GM19023 (cell line): ENCODE data around the gene NPIPA3.
"Not testable (repeated sequence)": the region's sequence is repeated elsewhere in the genome, so short reads cannot be mapped to it uniquely, and the experiment has no call there.

ENCODE experiments used
- ATAC-seq: cut with Tn5 transposase; IDR thresholded peaks from one replicate; pipeline ENCODE4 v1.9.1; 2021; ENCODE audit warnings: mild to moderate bottlenecking, moderate library complexity; ENCODE audit not compliant: unreplicated experiment

The NPIPA3 gene

GRCh38 chr16:14742273-14743128 lies 39.3 kb downstream of the NPIPA3 start, which contains the start of gene NPIPA2:
NPIPA2 (plus strand) TSS chr16:14742533; CDS start chr16:14748066, 5,533 bp downstream.
- peak; percentile 98 for ATAC-seq

GRCh38 chr16:14773654-14774053 lies 70.4 kb downstream of the NPIPA3 start:
- ATAC-seq = not testable (repeated sequence)

GRCh38 chr16:14775624-14776023 lies 72.4 kb downstream of the NPIPA3 start:
- not testable (repeated sequence) for ATAC-seq
